GM18511 (cell line): ENCODE data around the gene NPEPL1.

Experiments used
- ATAC-seq: cut with Tn5 transposase; IDR thresholded peaks from one replicate; pipeline ENCODE4 v1.9.1; 2021; ENCODE audit warnings: mild to moderate bottlenecking, moderate library complexity; ENCODE audit not compliant: unreplicated experiment

The NPEPL1 gene

DNA sequence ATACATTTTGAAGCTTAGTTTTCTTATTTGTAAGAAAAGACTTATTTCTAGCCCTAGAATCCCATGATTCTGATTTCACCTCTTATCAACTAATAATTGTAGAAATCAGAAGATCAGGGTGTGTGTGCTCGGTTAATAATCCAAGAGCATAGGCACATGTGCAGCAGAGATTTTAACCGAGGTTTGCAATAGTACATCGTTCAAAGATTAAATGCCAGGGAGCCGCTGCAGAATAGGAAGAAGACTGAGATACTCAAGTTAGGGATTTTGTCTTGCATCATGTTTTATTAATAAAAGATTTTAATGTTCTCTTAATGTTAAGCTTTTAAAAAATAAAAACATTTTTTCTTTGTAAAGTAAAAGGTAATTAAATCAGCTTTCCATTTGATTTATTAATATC is 34.6 kb upstream of the NPEPL1 start:
- ATAC-seq, result no peak

DNA sequence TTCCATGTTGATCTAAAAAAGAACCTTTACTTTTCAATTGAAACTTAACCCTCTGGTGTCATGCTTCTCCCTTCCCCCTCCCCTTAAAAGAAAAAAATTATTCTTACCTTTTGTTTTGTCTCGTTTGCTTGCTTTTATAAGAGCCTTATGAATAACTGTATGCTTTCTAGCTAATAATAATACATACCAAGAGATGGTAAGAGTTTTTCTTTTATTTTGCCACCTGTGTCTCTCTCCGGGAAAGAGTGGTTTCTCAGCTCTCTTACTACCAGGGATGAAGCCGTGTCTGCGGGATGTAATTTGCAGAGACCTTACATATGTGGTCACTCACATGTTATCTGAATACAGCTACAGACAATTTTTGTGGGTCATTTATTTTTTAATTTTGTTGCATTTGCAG is 33.8 kb upstream of the NPEPL1 start:
- no peak for ATAC-seq

DNA sequence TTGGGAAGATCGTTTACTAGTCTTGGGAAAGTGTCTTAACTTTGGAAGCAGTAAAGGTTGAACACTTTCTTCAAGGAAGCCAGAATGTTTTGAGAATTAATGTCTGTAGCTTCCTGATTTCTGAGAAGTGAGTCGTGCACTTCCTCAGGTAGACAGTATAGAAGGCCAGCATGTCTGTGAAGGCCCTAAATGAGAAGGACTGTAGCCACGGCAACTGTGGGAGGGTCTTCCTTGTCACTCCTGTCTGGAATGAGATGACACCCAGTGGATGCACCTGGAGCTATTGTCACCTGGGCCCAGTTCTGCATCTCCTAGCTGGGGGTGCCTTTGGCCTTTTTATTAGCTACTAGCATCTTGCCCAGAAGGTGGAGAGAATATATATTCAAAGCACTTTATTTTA is 32.8 kb upstream of the NPEPL1 start:
- ATAC-seq, result no peak

DNA sequence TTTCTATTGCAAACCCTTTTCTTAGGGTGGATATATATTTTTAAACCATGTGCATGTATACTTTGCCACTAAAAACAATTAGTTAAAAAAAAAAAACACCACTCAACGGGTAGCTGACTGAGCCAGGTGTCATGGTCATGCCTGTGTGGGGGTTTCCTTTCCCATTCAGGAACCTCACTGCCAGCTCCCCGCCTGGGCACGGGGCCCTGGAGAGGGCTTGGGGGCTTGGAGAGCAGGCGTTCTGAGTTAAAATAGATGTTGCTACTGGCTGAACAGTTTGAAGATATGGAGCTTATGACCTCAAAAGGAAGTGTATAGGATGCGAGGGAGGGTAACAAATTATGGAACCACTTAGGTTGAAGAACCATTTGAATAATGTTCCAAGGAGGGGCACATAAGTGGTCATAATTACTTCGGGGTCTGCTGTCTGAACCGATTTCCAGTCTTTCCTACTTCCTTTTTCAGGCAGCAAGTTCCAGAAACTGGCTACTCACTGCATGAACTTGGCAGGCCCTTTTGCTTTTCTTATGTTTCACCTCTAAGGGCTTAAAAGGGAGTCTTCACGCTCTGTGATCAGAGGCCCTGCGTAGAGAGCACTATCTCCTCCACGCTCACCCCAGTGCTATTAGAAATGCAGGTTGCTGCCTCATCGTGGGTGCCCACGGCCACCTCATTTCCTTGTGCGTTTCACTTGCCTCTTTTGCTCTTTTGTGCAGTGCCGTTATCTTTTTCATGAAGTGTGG is 31.6 kb upstream of the NPEPL1 start:
- no peak for ATAC-seq

DNA sequence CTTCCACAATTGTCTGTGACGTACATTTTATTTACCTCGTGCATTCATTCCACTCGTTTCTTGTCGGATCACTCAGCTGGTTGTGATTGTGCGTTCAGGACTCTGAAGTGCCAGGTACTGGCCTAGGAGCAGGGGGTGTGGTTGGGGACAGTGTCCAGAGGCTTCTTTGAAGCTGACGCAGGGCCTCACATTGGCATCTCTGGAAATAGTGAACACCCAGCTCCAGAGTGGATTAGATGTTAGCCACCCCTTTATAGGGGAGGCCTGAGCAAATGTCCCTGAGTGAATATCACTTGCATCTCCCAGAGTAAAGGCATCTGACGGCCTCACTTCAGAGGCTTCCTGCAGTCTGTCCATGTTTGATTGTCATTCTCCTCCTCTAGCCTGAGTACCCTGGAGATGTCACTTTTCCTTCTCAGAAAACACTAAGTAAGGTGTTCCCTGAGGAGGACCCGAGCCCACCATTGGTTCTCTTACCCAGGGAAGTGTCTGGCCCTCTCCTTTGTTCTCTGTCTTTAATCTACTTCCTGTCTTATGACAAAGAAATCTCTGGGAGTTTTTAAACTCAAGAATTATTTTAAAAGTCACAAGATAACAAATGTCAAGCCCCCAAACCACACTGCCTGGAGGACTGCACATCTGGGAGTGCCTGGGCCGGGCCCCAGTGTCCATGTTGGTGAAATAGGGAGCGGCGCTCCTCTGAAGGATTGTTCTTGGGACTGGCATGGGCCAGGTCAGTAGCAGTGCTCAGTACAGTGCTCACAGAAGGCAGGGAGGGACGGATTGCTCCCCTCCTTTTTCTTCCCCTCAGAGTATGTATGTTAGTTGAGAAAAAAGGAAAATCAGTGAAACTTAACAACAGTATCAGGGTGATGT is 30.8 kb upstream of the NPEPL1 start:
- ATAC-seq, result no peak

DNA sequence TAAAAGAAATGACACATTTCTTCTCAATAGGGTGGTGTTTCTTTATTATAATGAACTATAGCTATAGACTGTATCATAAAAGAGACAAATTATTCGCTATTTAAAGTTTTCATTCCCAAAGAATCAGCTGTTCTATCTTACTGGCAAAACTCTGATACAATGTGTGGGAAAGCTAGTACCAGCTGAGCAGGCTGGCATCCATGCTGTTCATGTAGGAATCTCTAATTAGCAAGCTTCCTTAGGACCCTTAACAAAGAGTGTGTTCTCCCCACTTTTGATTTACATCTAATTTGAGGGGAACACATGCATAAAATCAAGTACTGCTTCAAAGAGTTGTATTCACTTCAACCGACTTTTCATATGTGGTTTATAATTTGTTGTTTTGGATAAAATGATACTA is 28.3 kb upstream of the NPEPL1 start:
- ATAC-seq, result no peak

DNA sequence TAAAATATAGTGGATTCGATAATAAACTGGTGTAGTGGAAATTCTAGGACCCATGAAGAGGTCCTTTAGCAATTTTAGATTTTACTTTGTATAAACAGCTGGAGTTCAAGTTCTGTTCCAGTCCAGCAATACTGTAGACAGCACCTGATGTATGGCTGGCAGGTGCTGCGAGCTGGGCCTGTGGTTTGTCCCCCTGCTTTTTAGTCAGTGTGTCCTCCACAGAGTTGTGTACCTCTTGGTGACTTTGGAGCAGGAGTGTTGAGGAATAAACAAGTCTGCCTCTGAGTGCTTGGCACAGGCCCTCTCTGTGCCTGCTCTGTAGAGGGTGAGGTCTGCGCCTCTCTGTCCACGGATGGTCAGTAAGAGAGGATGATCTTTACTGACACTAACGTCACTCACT is 27.7 kb upstream of the NPEPL1 start:
- ATAC-seq, result no peak

DNA sequence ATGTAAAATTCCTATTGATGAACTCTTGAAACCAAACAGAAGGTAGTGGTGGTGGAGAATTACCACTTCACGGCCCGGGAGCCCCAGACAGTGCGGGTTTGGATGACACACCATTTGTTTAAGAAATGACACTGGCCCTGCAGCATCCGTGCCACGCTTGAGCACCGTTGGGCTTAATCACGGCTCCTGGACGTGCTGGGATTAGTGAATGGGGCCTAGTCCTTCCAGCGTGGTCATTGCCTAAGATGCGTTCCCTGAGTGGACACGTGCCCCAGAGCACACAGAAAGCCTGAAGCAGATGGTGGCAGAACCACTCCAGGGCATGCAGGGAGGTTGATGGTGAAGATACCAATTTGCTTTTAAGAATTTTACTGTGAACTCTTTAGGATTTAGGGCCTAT is 27.0 kb upstream of the NPEPL1 start:
- no peak for ATAC-seq

DNA sequence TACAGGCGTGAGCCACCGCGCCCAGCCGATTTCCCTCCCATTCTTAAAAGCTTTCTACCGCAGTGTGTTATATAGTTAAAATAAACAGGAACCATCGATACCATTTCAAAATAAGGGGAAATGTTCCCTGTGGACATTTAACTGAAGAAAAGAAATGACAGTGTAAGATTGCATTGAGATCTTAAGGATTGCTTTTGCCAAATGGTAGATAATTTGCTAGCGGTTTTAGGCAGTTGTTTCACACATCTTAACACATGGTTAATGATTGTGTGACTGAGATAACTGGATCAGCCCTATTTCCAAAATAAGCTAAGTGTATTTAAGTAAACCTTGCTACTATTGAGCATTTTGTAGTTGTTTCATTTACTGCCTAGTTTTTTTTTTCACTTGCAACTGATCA is 25.9 kb upstream of the NPEPL1 start:
- ATAC-seq, result no peak

DNA sequence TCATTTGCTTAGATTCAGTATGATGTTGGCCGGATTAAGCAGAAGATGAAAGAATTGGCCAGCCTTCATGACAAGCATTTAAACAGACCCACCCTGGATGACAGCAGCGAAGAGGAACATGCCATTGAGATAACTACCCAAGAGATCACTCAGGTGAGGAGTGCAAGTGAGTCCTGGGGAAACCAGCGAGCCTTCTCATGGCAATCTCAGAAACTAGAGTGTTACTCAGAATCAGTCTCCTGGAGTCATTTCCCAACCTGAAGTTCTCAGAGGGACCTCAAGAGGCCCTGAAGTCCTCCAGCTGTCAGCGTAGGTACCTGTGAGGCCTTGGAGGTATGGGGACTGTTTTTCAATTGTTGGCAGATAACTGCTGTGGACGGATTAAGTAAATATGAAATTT is 24.6 kb upstream of the NPEPL1 start:
- ATAC-seq, result no peak

DNA sequence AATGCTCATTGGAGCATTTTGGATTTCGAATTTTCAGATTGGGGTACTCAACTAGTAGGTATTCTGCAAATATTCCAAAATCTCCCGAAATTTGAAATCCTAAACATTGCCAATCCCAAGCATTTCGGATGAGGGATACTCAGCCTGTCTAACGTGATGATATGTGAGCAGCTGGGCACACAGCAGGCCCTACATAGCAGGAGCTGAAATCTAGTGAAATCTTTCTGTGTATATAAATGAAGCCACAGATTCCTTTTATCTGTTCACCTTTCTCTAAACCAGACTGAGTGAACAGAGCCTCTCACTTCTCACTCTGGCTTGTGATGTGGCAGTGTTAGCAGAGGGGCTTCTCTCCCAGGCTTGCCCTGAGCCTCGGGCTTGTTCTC is 23.7 kb upstream of the NPEPL1 start:
- ATAC-seq, result no peak

DNA sequence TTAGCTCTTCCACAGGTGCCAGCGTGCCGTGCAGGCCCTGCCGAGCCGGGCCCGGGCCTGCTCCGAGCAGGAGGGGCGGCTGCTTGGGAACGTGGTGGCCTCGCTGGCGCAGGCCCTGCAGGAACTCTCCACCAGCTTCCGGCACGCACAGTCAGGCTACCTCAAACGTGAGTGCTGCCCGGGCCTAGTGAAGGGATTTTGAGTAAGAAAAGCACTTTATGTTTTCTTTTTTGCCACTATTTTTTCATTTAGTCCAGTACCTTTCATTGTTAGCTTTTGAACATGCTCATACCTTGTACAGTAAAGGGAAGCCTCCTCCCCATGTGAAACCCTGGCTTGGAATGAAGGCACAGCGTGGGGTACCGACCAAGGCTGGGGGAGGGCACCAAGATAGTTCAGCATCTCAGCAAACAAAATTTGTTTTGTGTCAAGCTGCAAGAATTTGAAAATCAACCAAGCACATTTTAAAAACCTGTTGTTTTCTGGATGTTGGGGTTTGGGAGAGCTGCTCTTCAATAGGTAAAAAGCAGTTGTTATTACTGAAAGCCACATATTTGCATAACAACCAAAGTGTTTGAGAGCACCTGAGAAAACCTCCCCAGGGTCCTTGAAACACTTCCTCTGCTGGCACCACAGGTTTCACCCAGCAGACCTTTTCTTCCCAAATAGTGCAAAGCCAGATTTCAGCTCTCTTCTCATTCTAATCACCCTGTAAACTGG is 23.2 kb upstream of the NPEPL1 start:
- ATAC-seq, result no peak

DNA sequence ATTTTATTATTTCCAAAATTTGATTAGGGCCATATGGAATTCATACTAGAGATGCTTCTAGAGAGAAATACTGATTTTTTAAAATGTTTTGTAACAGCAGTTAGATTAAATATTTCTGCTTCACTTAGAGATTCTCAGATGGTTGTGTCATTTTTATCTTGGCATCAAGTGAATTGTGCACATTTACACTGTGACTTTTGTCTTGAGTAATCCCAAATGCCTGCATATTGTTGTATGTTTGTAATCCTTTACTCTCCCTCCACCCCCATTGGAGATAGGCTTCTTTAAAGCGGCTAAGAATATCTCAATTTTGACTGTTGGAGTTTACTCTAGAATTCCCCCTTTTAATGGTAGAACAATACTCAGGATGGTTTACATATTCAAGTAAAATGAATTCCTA is 22.5 kb upstream of the NPEPL1 start:
- no peak for ATAC-seq

DNA sequence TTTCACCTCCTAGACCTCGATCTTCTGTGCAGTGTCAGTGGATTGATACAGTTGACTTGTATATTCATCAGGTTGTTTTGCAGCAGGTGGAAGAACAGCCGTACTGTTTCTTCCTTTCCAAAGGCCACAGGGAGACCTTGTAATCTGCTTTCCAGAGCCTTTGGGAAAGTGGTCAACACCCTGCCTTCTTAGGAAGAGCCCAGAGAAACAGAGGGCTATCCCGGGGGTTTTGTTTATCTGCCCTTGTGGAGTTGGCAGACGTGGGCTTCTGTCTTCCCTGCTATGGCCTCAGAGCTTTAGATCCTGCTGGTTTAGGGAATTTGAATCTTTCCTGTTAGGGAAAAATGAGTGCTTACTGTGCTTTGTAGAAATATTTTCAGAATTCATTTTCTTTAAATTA is 21.9 kb upstream of the NPEPL1 start:
- ATAC-seq, result no peak

DNA sequence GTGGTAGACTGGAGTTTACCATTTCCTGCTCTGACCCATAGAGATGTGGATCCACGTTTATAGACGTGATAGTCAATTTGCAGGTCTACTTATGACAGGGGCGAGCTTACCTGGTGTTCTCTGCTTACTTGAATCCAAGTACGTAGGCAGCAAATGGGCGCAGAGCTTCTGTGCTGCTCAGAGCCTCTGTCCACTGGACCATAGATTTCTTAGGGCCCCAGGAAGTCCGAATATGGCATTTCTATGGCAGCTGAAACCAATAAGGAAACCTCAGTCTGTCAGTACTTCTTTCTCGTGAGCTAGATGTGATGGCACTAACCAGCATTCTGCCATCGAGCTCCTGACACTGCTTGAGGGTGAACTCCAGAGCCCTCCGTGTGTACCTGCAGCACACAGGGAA is 19.5 kb upstream of the NPEPL1 start:
- no peak for ATAC-seq

DNA sequence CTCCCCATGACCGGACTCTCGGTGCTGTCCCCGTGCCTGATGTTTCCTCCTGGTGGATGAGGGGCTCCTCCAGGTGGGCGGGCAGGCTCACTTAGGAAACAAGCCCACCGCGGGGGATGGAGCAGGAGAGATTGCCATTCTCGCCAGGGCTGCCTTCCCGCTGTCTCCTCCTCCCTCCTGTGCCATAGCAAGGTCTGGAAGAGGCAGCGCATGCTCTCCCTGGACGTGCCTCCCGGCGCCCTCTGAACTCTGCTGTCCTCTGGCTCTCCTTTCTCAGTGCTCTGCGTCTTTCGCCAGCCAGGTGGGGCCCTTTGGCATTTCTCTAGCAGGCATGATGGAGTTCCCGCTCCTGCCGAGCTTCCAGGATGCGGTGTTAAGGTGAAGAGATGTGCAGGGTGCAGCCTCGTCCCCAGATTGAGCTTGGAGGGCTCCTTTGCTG is 17.4 kb upstream of the NPEPL1 start:
- no peak for ATAC-seq

DNA sequence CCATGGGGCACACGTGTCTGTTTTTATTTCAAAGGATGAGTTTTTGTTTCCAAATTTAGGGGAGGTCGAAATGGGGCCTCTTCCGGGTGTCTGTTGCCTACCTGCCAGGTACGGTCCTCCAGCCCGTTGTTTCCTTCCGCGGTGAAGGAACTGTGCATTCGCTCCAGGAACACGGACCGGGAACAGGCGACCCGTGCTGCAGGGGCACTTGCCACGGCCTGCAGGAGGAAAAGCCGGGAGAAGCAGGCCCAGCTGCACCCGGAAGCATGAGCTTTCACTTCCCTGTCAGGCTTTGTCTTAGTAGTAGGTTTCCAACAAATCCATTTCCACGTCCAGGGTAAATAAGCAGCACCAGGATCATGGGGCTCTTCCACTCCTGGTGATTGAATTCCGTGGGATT is 17.0 kb upstream of the NPEPL1 start:
- ATAC-seq, result no peak

DNA sequence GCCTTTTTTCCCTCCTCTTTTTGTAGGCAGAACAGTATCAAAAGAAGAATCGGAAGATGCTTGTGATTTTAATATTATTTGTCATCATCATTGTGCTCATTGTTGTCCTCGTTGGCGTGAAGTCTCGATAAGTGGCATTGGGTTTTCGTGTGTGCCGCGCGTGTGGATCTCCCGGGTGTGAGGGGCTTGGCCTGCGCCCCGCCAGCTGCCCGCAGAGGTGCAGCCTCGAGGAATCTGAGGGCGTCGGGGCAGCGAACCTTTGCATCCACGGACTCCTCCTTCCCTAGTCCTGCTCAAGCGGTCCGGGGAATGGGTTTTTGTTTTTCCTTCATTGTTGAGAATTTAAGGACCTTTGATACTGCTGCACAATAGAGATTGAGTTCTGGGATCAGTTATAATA is 16.4 kb upstream of the NPEPL1 start:
- no peak for ATAC-seq

DNA sequence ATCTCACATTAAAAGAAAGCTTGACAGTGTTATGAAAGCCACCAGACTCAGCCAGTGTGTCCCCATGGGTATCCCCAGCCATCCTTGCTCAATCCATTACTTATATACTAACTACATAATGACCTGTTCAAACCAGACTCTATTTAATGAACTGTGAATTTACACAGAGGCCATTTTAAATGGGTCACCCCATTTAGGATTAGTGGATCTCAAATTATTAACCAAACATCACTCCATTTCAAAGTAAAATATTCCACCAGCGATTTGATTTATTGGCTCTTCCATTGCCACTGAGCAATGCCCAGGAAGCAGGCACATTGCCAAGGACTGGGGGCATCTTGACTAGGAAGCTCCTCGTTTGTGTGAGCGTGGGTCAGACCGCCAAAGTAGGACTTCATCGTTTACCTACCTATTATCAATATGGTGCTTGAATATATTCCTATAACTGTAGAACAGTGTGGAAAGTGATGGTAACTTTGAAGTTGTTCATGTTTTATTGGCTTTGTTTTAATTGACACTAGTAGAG is 15.5 kb upstream of the NPEPL1 start:
- ATAC-seq, result no peak

DNA sequence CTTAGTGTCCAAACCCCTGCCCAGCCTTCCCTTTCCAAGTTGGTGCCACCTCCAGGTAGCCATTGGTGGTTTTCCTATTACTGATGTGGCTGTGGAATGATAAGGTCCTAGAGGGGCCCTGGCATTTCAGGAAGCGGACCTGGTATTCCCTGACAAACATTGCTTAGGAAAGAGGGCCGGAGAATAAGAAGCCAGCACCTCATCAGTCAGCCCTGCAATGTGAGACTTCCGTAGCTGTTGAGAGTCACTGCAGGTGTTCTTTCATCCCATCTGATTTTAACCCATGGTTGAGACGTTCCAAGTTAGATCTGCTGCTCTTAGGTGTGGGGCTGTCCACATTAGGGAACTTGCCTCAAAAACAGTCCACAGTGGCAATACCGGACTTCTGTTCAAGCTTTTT is 14.8 kb upstream of the NPEPL1 start:
- no peak for ATAC-seq

DNA sequence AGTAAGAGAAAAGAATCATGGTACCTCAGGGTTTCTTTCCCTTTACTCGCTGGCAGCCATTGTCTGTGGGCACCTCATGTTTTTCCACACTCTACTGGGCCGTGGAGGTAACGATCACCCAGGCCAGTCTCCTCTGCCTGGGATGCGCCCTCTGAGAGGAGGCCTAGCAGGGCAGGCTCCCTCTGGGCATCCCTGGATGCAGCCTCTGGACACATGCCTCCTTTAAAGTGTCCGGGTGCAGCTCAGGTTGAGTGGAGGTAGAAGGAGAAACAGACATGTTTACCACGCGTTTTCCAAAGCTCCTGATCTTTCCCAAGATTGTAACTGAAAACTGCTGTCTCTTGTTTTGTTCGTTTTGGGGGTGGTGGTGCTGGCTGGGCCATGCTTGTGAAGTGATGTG is 13.8 kb upstream of the NPEPL1 start:
- no peak for ATAC-seq
